Smooth muscle cell of the brain vasculature (primary cell): ENCODE measurements around the gene RNF227.

Experiments used
- DNase-seq: peaks from one replicate; pipeline ENCODE4 v3.0.0-alpha.2; 2012; ENCODE audit warnings: low read depth, low spot score

Gene RNF227

DNA sequence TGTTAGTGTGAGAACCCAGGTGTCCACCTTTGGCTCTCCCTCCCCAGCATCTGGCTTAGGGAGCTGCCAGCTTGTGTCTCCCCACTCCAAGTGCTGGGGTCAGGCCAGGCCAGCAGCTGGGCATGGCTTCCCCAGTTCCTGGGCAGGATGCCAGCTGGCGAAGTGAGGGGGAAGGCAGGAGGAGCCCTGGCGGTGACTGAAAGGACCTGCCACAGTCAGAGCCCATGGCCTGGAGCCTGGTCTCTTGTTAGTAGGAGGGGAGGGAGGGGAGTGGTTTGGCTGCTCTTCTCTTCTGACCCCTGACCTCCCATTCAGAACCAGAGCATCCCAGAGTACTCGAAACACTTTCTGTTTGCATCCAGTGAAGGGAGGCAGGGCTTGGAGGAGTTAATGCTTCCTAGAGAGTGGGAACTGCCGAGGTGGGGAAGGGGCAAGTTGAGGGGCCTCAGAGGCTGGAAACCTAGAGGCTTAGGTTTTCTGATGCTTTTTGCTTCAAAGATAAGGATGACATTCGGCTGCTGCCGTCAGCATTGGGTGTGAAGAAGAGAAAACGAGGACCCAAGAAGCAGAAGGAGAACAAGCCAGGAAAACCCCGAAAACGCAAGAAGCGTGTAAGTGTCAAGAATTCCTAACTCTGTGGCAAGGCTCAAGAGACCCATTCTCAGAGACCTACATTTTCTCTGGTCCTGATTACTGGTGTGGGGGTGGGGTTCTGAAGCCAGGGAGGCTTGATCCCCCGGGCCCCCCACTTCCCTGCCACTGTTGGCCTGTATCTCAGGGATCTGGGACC lies 26.7 kb downstream of the RNF227 start:
- peak; percentile 82 for DNase-seq

DNA sequence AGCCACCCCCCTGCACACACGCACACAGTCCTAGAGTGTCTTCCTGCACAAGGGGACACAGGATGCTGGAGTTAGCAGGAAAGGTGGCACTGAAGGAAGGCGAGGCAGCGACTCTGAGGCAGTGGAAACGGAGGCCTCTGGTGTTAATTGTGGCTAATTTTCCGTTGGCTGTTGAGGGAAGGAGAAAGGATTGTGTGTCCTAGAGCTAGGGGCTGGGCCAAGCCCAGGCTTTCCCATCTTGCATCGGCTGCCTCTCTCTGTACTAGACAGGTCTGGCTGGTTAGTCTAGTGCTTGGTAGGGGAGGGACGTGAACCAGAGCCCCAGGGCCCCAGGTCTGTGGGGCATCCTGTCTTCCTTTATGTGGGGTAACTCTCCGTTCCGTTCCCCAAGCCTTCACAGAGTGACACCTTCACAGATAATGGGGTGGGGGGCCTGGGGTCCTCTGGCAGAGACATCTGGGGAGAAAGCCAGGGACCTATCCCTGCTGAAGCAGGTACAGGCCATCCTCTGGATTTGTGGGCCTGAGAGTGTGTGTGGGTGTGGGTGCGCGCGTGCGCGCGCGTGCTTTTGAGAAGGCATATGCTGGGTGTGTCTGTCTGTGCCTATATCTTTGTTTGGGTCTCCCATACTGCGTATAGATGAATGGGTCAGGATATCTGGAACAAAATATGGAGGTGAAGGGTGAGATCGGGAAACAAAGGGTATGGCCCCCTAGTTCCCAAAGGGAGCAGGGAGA lies 27.7 kb downstream of the RNF227 start, which contains the start of gene CHD3:
Gene CHD3 (plus strand): TSS at position 606 of the 737 bp plus-strand sequence. CDS start 212 bp downstream, outside the sequence.
- DNase-seq: no peak

DNA sequence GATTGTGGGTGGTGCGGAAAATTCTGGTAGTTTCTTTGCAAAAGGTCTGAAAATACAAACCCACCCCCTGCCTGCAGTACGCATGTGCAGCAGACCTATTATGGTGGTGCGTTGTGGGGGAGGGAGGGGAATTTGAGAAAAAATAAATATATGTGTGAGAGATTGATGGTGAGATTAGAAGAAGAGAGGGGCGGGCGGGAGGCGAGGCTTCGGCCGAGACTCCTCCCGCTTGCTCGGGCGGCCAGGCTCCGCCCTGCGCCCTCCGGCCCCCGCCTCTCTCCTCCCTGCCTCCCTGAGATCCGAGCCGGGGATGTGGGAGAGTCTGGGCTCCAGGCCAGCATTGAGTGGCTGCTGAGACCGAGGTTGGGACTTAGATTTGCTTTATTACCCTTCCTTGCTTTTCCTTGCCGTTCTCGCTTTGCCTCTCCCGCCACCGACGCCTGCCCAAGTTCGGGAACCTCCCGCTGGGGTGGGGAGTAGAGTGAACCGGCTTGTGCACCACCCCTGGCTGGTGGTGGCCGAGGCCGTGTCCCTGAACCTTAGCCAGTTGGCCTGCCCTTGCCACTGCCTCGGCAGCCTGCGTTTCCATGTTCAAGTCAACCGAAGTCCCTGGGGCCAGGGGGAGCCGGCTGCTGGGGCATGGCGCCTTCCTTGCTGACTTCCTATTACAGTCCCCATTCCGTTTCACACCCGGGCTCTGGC lies 28.5 kb downstream of the RNF227 start:
- DNase-seq: peak; percentile 94

DNA sequence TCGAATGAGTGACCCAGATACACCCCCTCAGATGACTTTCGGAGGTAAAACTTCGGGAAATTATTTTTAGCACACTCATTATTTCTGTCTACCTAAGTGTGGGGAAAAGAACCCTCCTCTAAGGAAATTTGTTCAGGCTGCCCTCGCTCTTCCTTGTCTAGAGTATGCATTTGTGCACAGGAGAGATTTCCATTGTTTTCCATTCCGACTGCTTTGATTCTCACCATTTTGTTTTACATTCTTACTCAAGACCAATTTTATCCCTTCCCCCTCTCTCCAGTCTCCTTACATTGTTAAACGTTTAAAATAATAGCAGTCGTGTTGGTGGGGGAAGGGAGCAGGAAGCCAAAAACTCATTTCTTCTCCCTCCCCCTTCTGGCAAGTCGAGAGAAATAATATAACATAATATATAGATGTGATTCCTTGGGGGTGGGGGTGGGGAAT lies 29.0 kb downstream of the RNF227 start:
- no peak for DNase-seq

DNA sequence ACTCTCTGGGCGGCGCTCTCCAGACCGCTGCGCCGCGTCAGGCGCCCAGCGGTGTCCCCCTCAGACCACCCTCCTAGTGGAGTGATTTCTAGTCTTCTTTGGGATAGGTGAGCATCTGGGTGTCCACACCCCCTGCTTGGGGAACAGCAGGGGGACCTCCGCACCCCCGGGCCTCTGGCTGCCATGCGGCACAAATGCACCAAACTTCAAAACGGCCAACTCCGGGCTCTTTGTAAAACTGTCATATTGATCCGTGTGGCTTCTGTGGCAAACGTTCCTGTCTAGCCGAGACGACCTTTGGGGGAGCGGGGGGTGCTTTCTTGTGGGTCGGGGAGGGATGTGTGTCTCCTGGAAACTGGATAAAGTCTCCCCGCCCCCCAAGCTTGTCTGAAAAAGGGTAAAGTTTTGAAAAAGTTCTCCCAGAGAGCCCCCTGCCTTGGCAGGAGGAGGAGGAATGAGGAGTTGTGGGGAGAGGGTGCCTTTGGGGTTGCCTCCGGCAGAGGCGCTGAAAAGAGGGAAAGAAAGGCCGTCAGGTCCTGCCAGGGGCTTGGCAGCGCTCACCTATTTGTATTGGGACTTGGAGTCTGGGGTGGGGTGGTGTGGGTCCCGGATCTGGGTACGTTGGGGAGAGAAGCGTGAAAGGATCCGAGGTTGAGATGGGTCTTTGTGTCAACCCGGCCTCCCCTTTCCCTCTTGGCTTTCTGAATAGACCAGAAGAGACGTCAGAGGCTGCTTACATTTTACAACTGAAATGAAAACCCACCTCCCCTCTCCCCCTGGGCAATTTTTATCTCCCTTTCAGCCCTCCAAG lies 29.7 kb downstream of the RNF227 start:
- no peak for DNase-seq

DNA sequence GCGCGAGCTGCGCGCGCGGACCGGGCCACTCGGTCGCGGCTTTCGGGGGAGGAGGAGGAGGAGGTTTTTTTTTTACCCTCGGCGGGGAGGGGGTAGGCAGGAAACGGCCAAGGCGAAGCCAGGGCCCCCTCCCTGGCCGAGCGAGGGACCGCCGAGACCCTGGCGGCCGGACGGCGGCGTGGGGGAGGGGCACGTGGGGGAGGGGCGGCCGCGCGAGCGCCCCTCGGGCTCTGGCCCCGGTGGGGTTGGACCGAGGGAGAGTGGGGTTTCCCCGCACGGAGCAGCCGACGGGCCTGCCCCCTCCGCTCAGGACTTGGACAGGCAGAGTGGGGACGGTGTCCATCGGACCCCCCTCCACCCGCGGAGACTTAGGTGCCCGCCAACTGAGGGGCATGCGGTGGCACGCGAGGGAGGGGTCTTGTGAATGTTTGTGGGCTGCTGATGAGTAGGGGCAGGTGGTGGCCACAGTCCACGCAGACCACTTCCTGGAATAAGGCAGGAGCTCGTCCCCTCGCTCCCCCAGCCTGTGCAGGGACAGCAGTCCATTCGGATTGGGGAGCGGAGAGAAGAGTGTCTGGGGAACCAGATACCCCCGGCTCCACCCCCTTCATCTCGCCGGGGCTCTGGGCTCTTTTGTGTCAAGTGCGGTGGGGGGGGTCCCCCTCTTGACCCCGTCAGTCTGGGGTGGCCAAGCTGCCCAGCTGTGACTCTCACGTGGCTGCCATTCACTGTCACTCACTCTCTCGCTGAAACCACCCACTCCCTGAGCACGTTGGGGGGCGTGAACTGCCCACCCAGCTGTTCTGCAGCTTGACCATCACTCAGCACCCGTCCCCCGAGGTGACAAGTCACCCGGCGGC lies 30.5 kb downstream of the RNF227 start:
- no peak for DNase-seq

DNA sequence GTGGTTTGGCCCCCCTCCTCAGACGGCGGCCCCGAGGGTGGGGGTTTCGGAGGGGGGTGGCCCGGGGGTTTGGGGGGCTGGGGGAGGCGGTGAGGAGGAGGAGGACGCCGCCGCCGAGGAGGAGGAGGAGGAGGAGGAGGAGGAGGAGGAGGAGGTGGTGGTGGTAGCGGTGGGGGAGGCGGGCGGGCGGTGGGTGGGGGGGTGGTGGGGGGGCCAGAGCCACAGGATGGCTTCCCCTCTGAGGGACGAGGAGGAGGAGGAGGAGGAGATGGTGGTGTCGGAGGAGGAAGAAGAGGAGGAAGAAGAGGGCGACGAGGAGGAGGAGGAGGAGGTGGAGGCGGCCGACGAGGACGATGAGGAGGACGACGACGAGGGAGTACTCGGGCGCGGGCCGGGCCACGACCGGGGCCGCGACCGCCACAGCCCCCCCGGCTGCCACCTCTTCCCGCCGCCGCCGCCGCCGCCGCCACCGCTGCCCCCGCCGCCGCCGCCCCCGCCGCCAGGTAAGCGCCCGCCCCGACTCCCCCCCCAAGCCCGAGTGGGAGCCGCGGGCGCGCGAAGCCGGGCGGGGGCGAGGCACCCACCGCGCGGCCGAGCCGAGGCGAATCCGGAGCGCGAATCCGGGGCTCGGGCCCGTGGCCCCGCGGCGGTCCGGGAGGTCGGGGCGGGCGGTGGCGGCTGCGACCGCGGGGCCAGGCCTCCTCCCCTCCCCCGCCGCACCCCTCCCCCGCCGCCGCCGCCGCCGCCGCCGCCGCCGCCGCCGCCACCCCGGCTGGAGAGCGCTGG lies 31.3 kb downstream of the RNF227 start:
- DNase-seq: no peak

DNA sequence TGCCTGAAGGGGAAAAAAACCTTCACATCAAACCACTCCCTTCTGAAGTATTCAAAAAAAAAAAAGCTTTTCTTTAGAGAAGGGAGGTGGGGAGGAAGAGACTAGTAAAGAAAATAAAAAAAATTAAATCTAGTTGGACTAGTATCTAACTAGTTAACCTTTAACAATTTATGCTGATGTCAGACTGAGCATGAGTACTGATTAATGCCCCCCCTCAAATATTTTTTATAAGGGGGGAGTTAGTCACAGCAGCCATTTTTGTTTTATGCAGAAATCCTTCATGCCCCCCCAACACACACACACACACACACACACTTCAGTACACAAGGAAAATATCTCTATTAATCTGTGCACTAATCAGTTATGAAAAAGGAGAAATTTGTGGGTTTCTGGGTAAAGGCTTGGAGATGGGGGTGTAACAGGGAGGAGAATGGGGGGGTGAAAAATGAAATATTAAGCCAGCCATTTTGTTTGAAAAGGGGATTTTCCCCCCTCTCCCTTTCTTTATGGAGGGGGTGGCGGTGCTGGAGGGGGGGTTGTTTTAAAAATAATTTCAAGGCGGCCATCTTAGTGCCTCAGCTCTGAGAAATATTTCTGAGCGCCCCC lies 32.2 kb downstream of the RNF227 start:
- DNase-seq: no peak

DNA sequence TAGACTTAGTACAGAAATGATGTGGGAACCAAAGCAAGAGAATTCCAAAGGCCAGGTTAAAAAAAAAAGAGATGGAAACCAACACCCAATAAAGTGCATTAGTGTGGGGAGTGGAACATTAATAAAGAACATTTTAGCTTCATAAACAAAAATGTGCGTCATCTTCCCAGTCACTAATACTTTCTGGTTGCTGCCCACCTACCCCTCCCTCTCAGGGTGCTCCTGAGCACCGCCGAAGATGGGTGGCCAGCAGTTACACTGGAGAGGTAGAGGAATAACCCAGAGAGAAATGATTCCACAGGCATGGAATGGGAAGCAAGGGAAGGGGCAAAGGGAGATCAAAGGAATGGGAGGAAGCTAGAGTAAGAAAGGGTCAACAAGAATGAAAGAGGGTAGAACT lies 33.5 kb downstream of the RNF227 start:
- no peak for DNase-seq

DNA sequence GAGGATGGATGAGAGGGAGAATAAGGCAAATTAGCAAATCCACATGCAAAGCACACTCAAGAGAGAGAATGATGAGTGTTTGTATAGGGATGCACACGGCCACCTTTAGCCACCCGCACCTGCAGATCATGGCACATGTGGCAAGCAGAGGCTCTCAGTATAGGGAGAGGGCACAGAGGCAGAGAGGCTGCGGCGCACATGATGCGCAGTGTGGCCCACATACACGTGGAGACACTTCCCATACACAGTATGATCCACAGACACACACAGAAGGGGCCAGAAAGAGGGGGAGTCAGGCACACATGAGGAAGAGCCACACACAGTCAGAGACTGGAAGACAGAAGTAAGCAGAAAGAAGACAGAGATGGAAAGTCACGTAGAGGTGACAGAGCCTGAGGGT lies 34.0 kb downstream of the RNF227 start:
- DNase-seq: no peak

DNA sequence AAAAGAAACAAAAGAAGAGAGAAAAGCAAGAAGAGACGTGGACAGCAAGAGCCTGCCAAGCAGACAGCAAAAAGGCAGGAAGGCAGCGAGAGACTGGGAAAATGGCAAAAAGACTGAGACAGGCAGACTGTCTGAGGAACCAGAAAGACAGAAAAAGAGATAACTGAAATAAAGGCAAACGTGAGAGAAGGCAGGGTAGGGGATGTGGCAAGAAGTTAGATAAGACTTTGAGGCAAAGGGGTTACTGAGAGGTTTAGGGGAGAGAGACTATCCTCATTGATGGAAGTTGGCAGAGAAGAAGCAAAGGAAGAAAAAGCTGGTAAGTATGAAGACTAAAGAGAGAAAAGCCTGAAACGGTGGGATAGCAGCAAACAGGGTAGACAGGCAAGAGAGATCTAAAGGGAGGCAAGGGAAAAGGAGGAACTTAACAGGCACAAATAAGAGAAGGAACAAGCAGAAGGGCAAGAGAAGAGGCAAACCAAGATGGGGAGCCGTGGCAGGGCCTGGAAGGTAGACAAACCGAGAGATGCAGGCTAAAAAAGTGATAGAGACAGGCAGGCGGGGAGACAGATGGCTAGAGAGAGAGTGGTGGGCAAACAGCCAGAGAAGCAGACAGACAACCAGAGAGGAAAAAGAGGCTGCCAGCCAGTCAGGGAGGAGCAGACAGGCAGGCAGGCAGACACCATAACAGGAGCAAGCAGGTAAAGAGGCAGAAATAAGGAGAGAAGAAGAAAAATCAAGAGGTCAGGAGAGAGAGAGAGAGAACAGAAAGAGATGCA lies 34.6 kb downstream of the RNF227 start:
- DNase-seq: no peak

DNA sequence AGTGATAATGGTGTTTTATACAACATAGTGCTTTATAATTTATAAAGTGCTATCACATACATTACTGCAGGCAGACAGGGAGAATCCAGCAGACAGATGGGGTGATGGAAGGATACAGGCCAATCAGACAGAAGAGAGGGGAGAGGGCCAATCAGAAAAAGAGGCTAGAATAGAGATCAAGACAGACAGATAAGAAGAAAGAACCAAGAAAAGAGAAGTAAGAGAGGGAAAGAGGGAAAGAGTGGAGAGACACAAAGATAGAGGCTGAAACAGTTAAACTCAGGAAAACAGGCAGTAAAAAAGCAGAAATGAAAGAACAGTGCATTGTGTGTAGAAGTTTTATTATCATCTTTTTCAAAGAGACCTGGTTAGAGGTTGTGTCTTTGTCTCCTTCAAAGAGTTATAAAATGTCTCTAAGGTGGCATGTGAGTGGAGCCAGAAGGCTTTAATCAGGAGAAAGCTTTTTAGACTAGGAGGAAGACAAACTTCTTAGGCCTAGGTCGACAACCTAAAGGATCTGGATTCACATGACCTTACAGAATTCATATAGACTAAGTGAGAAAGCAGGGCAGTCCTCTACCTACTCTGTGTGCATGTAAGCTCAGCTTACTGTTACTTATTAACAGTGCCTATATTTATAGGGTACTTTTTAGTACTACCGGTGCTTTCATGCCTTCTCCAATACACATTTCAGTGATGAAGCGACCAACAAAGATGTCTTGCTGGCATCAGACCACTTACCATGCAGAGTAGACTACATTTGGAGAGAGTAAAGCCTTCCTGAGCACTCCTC lies 35.8 kb downstream of the RNF227 start:
- no peak for DNase-seq

DNA sequence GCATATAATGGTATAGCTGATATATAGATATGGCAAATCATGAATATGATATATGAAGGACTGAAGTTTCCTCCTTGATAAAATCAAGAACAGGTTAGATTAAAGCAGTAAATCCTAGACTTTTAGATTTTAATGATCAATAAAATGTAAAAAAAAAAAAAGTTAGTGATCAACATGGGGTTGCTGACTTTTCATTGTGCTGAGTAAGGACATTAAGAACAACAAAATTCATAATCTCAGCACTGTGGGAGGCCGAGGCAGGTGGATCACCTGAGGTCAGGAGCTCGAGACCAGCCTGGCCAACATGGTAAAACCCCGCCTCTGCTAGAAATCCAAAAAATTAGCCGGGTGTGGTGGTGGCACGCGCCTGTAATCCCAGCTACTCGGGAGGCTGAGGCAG lies 37.9 kb downstream of the RNF227 start:
- DNase-seq: no peak

DNA sequence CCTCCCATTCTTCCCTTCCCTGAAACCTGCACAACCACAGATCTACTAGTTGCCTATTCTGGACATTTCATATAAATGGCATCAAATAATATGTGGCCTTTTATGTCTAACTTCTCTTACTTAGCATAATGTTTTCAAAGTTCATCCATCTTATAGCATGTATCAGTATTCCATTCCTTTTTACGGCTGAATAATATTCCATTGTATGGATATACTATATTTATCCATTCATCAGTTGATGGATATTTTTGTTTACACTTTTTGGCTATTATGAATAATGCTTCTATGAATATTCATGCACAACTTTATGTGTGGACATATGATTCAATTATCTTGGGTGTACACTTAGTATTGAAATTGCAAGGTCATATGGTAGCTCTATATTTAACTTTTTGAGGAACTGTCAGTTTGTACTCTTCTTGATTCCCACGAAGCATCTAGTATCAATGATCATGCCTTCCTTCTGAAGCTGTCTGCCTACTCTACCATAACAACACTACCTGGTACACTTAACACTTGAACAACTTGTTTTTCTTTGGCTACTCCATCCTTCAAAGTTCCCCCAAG lies 40.2 kb downstream of the RNF227 start:
- no peak for DNase-seq

DNA sequence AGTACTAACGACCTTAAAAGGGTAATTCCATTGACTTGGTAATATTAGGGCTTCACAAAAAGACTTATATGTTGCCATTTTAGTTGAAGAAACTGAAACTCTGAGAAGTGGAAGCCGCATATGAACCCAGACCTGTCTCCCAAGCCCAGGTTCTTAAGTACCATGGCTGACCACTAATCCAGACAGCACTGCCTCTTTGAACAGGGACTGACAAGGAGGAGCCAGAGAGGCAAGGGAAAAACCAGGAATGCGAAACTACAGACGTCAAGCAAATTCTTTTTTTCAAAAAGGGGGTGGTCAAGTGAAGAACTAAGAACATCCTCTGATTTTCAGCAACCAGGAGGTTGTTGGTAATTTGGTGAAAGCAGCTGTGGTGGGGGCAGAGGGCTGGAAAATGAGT lies 43.0 kb downstream of the RNF227 start:
- DNase-seq: no peak

DNA sequence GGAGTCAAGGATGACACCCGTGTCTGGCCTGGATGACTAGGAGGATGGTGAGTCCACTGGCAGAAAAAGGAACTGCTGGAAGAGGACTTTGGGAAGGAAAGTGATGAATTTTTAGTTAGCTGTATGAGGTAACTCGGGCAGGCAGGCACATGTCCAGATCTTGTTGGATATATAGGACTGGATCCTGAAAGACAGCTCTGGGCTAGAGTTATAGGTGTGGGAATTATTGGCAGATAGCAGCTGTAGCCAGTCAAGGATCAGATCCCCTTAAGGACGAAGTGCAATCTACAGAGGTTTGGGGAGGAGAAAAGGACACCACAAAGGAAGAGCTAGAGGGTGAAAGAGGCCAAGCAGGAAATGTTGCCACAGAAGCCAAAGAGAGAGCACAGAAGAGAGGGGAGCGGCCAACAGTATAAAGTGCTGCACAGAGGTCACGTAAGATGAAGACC lies 48.2 kb downstream of the RNF227 start:
- DNase-seq: no peak

DNA sequence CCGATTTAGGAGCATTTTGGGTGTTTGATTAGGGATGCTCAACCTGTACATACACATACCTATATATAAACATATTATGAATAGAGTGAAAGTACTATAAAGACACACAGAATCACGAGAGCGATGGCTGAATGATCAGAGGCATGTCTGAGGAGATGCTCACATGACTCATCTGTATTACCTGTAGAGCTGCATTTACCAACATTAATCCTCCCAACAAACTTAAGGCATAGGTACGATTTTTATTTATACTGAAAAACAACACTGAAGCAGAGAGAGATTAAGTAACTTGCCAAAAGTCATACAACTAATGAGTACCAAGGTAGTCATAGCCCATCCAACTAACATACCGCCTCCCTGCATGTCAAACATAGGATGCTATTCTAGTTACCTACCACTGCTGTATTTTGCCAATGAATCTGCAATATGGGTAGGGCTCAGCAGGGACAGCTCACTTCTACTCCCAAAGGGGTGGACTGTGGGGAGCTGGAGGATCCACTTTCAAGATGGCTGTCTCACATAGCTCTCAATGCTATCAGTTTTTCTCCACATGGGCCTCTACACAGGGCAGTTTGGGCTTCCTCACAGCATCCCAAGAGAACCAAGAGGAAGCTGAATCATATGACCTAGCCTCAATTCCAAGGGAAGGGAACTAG lies 51.0 kb downstream of the RNF227 start:
- DNase-seq: no peak
